ENCODE measurements around the gene B4GALNT3.

Gene B4GALNT3

GRCh38 chr12:468671-469389, 9.1 kb downstream of the B4GALNT3 start:
- DNase-seq (ENCODE audit: low read depth) = no peak

- DNase-seq (ENCODE audit: low read depth) = no peak
These were observed 10.4 kb downstream of the B4GALNT3 start for GRCh38 chr12:470133-470532.

- DNase-seq (ENCODE audit: low read depth) = no peak
These were observed 13.5 kb downstream of the B4GALNT3 start for GRCh38 chr12:473198-473597.

- DNase-seq (ENCODE audit: low read depth) = no peak
These were observed 14.3 kb downstream of the B4GALNT3 start for GRCh38 chr12:473863-474577.

- DNase-seq (ENCODE audit: low read depth) = no peak
These were observed 15.5 kb downstream of the B4GALNT3 start for GRCh38 chr12:475286-475685.

- no peak for DNase-seq (ENCODE audit: low read depth)
These were observed 19.4 kb downstream of the B4GALNT3 start for GRCh38 chr12:479161-479560.

GRCh38 chr12:480831-481816, 21.4 kb downstream of the B4GALNT3 start:
- no peak for DNase-seq (ENCODE audit: low read depth)

- DNase-seq (ENCODE audit: low read depth) = no peak
These were observed 22.3 kb downstream of the B4GALNT3 start for GRCh38 chr12:482061-482460.

GRCh38 chr12:484096-484495, 24.4 kb downstream of the B4GALNT3 start:
- no peak for DNase-seq (ENCODE audit: low read depth)

GRCh38 chr12:490260-490659, 30.5 kb downstream of the B4GALNT3 start:
- DNase-seq (ENCODE audit: low read depth) = no peak

GRCh38 chr12:495466-495865, 35.7 kb downstream of the B4GALNT3 start:
- DNase-seq (ENCODE audit: low read depth) = no peak

GRCh38 chr12:496736-497135, 37.0 kb downstream of the B4GALNT3 start:
- DNase-seq (ENCODE audit: low read depth) = no peak

GRCh38 chr12:497501-498160, 37.9 kb downstream of the B4GALNT3 start:
- DNase-seq (ENCODE audit: low read depth) = no peak

GRCh38 chr12:499837-500458, 40.2 kb downstream of the B4GALNT3 start:
- DNase-seq (ENCODE audit: low read depth) = no peak

- no peak for DNase-seq (ENCODE audit: low read depth)
These were observed 42.1 kb downstream of the B4GALNT3 start for GRCh38 chr12:501722-502447.

GRCh38 chr12:503111-503761, 43.5 kb downstream of the B4GALNT3 start:
- no peak for DNase-seq (ENCODE audit: low read depth)

GRCh38 chr12:505221-505620, 45.5 kb downstream of the B4GALNT3 start:
- no peak for DNase-seq (ENCODE audit: low read depth)

GRCh38 chr12:507391-507796, 47.7 kb downstream of the B4GALNT3 start:
- DNase-seq (ENCODE audit: low read depth) = no peak

GRCh38 chr12:508145-508544, 48.4 kb downstream of the B4GALNT3 start:
- DNase-seq (ENCODE audit: low read depth) = no peak

GRCh38 chr12:508795-509194, 49.1 kb downstream of the B4GALNT3 start:
- DNase-seq (ENCODE audit: low read depth) = no peak

Measured in stimulated activated CD8-positive, alpha-beta memory T cell treated with anti-CD3 and anti-CD28 coated beads, Interleukin-12 subunit alpha, Interleukin-12 subunit beta, amount 100 ng/mL, for 1 hour (primary cell).